Endothelial cell of umbilical vein (primary cell): ENCODE data around the gene TTI1.

Source experiments
- CTCF ChIP-seq, 2 donors: IDR thresholded peaks; 1 replicate in 1 of 2; 2 replicates in 1 of 2; pipeline ENCODE4 v1.5.1; 2011; ENCODE audit warnings: low read length in 2 of 2, mild to moderate bottlenecking in 2 of 2, moderate library complexity in 2 of 2, control low read depth in 1 of 2, inconsistent platforms in 1 of 2, low read depth in 1 of 2; ENCODE audit not compliant: insufficient read depth in 1 of 2; ENCODE audit errors: extremely low read depth in 1 of 2
- EZH2 ChIP-seq: IDR thresholded peaks from 2 replicates; pipeline ENCODE4 v1.6.1; 2012; ENCODE audit warnings: borderline replicate concordance, low read depth, mild to moderate bottlenecking, moderate library complexity, low read length, inconsistent platforms; ENCODE audit not compliant: severe bottlenecking
- JUN ChIP-seq: IDR thresholded peaks from 2 replicates; pipeline ENCODE4 v1.6.1; 2011; ENCODE audit warnings: borderline replicate concordance, low read depth; ENCODE audit not compliant: insufficient read length, insufficient read depth
- MAX ChIP-seq: IDR thresholded peaks from 2 replicates; pipeline ENCODE4 v1.6.1; 2011; ENCODE audit not compliant: insufficient read depth, insufficient read length
- POLR2A ChIP-seq: IDR thresholded peaks from 2 replicates; pipeline ENCODE4 v1.6.1; 2012; ENCODE audit warnings: low read depth, mild to moderate bottlenecking, control low read depth, low read length

DNA sequence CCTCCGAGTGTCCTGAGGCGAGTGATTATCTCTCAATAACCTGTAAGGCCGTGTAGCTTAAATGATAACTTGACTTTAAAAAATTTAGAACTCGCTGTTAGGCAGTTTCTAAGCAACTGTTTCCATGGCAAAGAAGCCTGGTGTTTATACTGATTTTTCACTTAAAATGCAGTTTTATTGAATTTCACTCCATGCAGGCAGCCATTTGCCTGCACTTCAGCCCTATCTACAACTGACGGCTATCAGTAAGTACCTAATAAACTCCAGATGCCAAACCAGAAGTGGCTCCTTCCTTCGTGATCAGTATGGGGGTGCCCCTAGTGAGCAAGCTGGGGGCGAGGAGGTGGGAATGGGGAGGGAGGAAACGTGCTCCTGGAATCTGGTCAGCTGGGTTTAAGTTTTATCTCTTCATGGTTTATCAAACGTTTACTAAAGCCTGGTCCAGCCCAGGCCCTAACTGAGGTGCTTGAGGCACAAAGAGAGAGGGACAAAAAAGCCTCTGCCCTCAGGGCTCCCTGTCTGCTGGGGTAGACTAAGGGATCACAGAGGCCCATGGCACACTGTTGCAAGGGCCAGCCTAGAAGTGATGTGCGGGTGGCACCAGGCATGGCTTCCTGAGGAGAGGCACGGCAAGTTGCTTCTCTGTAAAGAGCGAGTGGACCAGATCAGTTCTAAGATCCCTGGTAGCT is 45.5 kb downstream of the TTI1 start:
- TF ChIP-seq JUN (no peak), CTCF (IDR thresholded peaks at IDR 0.05; ENCODE audit: extremely low read depth in 1 of 2, insufficient read depth in 1 of 2, low read depth in 1 of 2, low read length in 2 of 2) (no peak), MAX (no peak), POLR2A (no peak), EZH2 (no peak)
